HG03097 (cell line): ENCODE data around the gene FAM131C.
"Not testable (repeated sequence)": the region's sequence is repeated elsewhere in the genome, so short reads cannot be mapped to it uniquely, and the experiment has no call there.

Experiments
- ATAC-seq: cut with Tn5 transposase; IDR thresholded peaks from one replicate; pipeline ENCODE4 v1.9.1; 2021; ENCODE audit not compliant: unreplicated experiment, low FRiP score

Gene FAM131C

DNA sequence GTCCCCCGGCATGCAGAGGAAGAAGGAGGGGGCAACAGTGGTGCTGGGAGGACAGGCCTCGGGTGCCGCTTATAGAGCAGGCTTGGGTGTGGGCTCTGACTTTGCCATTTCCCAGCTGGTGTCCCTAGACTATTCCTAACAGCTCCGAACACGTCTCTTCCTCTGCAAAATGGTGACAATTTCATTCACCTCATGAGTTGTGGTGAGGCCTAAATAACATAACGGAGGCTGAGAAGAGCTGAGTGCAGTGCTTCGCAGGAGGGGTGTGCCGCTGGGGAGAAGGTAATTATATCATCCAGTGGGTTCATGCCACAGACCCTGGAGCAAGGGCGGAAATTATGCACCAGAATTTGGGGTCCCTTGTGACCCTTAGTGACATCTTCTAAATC lies 10.8 kb downstream of the FAM131C start:
- ATAC-seq: not testable (repeated sequence)

DNA sequence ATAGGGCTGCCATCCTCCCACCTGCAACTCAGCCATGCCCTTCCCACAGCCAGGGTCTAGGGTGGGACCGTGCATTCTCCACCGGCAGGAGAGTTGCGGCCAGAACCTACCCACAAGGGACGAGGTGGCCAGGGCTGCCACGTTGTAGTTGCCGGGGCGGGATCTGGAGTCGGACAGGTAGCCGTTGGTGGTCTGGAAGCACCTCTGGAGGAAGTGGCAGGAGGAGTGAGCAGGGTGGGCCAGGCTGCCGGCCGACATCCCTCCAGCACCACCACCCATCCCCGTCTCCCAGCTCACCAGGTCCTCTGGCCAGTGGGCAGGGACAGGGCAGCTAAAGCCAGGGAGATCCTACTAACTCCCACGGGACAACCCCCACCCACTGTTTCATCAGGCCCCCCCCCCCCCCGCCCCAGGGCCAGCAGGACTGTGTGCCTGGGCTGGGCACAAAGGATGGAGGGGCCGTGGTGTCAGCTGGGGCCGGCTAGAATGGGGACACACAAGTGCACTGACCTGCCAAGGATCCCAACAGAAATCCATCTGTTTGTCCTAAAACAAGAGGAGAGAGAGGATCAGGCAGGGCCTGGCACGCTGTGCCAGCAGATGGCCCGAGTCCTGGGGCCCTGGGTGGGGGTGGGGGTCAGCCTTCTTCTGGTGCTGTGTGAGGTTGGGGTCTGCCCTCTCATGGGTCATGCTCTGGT lies 11.3 kb downstream of the FAM131C start:
- not testable (repeated sequence) for ATAC-seq

DNA sequence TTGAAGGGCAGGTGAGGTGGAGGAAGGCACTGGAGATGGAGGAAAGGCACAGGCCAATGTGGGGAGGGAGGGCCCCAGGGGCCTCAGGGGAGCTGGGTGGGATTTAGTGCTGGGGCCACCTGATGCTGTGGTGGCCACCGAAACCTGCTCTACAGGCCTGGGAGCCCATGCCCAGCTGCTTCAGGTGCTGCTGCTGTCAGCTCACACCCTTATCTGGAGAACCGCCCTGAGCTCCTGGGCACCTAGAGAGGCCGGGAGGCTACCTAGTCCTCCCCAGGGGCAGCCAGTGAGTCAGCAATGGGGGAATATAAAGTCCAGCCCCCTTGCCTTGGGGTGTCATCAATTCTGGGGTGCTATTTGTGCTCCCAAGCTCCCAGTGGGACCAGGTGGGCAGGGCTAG lies 12.2 kb downstream of the FAM131C start:
- ATAC-seq: no peak

DNA sequence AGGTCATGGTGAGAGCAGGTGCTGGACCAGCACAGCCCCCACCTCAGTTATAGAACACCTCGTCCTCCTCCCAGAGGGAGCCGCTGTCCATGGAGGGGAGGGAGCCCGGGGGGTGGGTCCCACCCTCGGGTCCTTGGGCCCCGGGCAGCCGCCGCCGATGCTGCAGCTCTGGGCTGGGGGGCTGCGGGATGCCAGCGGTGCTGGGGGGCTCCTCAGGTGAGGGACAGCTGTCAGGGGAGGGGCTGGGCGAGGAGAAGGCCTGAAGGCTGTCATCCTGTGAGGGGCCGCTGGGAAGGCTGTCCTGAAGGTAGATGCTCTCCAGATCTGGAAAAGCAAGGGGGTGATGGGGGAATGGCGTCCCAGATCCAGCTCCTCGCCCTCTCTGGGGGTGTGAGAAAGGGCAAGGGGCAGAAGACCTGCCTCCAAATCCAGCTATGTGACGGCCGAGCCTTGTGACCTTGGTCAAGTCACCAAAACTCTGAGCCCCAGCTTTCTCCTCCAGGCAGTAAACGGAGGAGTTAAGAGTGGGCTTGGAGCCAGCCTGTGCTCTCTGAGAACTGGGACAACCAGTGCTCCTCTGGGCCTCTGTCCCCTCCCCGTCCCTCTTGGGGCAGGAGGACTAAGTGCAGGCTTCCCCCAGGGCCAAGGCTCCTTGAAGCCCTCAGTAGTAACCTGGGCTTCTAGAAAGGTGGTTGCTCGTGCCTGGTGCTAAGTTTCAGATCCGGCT lies 14.9 kb downstream of the FAM131C start:
- not testable (repeated sequence) for ATAC-seq

DNA sequence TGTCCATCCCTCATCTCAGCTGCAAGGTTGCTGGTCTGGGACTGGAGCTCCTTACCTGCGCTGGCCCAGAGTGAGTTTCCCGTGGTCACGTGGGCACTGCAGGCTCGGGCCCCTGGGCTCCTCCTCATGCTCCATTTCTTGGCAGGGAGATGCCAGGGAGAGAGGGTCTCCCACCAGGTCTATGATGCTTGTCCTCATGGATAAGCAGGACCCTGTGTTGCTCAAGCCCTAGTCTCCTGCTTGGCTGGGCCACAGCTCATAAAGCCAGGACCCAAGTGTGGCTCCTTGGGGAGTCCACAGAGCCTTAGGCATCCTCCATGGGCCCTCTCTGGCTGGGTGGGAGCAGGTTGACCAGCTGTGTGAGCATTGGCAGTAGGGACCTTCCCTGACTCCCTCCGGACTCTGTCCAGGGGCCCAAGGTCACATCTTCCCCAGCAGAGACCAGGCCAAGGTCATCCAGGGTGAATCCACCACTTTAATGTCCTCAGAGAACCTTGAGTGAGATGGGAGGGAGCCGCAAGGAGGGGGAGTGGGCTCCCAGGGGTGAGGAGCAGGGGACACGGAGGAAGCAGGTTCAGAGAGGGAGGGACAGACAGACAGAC lies 16.0 kb downstream of the FAM131C start:
- not testable (repeated sequence) for ATAC-seq

DNA sequence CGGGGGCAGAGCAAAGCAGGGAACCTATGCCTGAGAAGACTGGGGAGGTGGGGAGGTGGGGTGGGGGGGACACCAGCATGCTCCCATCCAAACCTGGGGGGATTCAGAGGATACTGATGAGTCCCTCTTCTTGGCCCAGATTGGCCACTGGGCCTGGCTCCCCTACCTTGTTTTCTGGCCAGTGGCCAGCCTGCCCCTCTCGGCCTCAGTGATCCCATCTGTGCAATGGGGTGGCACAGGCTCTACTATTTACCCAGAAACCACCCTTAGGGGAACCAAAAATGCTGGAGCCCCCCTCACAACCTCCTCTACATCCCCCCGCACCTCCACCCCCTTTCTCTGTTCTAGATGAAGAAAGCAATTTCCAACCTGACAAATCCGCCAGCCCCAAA lies 16.9 kb downstream of the FAM131C start:
- not testable (repeated sequence) for ATAC-seq

DNA sequence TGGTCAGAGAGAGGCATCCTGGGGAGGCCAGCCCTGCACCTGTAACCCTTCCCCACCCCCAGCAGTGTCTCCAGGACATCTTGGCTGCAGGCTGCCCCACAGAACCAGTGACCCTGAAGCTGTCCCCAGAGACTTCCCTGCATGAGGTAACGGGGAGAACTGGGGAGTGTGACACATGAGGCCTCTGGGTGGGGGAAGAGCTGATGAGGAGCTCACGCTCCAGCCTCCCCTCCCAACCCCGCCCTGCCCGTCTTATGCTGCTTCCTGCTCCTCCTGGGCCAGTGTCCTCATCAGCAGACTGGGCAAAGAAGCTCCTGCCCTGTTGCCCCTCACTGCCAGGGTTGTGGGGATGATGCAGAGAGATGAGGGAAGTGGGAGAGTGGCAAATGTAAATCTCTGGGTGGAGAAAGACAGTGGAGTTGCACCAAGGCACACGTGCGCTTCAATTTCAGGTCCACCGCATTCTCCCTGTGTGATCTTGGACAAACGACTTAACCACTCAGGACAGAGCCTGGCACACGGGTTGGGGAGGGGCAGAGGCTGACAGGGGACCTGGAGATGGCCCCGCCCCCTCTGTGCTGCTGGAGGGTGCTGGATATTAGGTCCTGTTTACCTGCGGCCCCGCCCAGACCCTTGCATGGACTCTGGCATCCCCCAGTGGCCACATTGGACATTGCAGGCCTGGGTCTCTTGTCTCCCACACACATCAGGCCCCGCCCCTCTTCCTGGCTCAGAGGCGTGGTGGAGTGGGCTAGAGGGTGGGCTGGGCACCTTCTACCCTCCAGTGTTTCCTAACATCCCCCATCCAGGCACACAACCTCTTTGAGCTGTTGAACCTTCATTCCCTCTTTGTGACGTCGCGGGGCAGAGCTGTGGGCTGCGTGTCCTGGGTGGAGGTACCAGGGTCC lies 17.6 kb downstream of the FAM131C start:
- ATAC-seq: no peak

DNA sequence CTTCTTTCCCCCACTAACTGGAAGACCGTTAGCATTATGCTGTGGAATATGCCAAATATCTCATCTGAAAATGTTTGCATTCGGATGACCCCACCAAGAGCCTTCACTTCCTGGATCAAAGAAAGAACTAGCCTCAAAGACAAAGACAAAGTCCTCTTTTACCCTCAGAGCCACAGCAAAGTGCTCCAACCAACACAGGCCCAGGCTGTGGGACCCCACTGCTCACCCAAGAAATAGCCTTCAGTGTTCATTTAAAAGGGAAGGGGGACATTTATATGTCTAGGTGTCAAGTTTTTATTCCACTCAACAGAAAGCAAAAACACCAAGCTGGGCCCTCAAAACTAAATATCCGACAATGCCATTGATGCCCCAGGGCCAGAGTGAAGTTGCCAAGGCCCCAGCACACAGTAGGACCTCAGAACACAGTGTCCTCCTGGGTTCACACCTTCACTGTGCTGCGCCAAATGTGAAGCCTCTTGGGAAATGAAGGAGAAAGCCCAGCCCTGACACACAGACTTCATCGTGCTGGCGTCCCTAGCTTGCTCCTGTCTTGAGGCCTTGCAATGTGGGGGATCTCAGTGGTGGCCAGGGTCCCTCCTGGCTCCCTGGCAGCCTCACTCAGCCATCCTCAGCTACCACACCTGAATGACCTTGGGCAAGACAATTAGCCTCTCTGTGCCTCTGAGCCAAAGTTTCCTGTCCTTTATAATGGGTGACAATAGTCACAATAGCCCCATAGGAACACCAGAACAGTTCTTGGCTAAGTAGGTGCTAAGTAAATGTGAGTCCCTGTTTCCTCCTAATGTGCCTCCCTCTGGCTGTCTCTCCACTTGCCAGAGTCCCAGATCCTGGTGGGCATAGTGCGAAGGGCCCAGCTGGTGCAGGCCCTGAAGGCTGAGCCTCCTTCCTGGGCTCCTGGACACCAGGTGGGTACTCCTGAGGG lies 18.6 kb downstream of the FAM131C start:
- ATAC-seq: no peak

DNA sequence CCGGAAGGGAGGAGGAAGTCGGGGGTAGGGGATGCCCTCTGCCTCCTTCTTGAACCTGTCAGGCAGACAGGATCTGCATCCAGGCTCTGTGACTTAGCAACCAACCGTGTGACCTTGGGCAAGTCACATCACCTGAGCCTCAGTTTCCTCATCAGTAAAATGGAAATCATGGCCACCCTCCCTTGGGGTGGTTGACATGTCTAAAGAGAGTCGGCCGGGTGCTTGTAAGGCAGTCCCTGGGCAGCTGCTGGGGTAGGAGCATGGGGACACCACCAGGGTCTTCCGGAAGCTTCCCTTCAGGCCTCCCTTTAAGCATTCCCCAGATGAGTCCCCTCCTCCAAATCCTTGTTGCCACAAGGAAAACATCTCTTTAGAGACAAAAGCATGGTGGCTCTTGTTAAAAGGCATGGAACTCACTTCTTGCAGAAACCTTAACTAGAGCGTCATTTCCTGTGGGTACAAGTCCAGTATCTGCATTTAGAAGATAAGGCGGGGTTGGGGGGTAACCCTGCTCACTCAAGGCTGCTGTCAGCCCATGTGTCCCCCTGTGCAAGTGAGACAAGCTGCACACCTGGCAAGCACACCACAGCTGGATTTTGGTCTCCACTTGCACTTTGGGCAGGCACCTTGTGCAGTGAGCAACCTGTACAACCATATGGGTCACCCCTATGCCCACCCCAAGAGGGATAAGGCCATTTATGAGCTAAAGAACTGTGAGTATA lies 19.5 kb downstream of the FAM131C start:
- no peak for ATAC-seq

DNA sequence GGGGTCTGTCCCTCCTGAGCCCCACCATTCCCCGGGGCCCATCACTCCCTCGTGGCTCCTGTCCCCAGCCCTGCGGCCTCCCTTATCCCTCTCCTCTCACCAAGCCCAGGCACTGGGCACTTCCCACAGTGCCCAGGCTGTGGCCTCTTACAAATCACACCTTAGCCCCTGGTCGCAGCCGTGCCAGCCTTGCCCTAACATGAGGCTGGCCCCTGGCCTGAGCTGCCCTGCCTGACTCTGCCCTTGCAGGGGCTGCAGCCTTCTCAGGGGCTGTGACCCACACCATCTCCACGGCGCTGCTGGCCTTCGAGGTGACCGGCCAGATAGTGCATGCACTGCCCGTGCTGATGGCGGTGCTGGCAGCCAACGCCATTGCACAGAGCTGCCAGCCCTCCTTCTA lies 21.5 kb downstream of the FAM131C start:
- ATAC-seq: not testable (repeated sequence)

DNA sequence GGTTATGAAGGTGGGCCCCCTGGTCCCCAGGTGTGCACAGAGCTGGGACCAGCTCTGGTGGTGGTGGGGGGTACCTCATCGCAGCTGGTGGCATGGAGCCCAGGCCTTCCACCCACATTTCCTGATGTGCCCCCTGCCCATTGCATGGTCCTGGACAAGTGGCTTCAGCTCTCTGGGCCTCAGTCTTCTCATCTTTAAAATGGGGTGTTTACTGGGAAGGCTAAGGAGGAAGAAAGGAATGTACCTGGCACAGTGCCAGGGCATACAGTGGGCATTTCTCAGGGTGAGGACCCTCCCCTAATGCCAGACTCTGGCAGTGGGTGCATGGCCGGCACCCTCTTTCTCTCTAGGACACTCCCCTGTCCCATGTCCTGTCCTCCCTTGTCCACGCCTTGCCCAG lies 22.4 kb downstream of the FAM131C start:
- ATAC-seq: no peak

DNA sequence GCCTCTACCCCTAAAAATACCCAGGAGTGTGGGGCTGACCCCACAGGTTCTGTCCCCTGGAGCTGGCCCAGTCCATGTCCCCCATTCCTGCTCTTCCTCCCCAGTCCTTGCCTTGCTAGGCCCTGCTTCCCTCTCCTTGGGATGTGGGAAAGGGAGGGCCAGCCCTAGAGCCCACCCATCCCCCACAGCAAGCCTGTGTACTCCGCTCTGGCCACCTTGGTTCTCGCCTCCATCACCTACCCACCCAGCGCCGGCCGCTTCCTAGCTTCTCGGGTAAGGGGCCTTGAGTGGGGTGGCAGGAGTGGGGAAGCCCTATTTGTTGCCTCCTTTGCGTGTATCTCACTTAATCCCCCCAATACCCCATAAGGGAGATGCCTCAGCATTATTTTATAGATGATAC lies 23.1 kb downstream of the FAM131C start:
- ATAC-seq: no peak

DNA sequence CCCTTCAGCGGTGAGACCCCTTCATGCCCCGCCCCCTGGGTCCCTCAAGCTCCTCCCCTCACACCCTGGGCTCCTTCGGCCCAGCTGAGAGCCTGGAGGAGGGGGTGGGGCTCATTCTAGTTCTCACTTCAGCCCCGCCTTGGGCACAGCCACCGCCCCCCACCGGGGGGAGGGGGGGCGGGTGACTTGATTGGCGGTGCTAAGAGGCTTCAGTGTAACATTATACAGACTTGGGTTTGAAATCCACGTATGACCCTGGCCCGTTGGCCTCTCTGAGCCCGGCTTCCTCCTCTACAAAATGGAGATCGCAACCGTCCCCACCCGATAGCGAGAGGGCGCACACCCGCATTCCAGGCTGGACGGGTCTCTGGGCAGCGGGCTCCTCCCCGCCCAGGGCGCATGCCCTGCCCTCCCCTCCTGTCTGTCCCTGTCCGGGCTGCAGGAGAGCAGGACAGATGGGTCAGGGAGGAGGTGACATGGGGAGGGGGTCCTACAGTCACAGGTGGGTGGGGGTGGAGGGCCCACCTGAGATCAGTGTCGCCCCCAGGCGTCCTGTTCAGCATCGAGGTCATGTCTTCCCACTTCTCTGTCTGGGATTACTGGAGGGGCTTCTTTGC lies 24.8 kb downstream of the FAM131C start:
- no peak for ATAC-seq

DNA sequence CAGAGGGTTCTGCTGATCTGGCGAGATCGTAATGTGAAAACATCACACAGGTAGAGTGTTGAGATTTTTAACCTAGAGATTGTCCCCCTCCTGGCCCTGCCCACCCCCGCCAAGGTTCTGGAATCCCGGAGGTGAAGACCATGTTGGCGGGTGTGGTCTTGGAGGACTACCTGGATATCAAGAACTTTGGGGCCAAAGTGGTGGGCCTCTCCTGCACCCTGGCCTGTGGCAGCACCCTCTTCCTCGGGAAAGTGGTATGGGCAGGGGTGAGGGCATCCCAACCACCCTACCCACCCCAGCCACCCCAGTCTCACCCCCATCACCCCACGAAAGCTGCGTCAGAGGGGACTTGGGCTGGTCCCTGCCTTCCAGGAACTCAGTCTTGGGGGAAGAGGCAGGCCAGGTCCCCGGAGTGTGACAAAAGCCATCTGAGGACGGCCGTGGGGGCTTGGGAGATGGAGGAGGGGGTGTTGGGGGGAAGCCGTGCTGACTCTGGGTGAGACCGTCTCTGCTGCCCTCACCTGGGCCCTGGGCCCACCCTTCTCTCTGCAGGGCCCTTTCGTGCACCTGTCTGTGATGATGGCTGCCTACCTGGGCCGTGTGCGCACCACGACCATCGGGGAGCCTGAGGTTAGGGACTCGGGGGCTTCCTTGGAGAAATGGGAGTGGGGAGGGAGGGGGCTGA lies 25.5 kb downstream of the FAM131C start:
- ATAC-seq: no peak

DNA sequence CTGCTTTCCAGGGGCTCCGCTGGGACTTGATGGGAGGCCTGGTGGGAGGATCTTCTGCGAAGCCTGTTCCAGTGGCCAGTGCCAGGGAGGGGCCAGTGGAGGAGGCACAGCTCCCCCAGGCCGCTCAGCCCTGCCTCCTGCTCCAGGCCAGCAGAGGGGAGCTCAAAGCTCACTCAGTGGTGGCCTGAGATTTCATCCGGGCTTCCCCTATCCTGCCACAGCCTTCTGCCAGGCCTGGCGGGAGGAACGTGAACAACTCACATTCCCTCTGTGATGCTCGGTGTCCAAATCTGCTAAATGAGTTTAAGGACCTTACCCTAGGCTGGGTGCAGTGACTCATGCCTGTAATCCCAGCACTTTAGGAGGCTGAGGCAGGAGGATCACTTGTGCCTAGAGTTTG lies 26.6 kb downstream of the FAM131C start:
- no peak for ATAC-seq

DNA sequence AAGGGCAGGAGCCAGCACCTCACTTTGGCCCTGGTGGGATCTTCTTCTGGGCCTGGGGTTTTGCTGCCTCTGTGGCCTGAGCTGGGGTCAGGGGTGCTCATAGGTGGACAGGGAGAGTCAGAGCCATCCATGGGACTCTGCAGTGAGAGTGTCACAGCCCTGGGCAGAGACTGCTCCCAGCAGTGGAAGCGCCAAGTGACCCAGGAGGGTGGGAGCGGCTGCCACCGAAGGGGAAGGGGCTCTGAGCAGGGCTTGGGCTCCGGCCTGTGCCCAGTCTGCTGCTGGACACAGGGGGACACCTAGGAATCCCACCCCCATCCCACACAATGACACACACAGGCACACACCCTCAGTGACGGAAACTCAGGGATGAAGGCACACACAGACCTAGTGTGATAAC lies 29.5 kb downstream of the FAM131C start:
- ATAC-seq: no peak

DNA sequence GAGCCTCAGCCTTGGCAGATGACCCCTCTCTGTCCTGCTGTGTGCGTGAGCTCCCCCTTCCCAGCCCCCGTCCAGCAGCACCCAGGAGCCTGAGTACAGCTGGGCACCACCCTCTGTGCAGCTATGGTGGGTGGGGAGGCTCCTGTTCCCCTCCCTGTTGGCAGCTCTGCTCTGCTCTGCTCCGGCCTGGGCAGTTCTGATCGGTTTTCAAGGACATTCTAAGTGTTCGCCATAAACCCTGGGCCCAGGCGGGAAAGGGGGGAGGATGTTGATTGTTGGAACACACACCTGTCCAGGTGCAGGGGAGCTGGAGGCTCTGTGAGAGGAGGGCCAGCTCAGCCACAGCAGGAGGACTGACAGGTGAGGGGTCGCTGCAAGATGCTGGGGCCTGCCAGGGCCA lies 29.9 kb downstream of the FAM131C start, which contains the start of gene CLCNKB:
TSS of gene CLCNKB (plus strand) at position 262 of the 400 bp plus-strand sequence. CDS start 711 bp downstream, outside the sequence.
- ATAC-seq: no peak

DNA sequence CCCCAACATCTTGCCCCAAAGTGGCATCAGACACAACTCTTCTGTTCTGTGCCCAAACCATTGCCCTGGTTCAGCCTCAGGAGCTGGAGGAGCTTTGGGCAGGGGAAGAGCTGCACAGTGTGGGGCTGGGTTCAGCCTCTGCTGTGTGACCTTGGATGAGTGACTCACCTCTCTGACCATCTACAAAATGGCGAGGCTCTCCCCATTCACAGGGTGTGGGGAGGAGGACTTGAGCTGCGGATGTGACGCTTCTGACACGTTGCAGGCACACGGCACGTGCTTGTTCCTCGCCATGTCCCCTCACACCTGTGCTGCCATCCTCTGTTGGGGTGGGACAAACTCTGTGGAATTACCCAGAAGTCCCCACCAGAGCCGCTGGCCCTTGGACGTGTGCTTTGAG lies 30.8 kb downstream of the FAM131C start:
- ATAC-seq: not testable (repeated sequence)
